Measurements from ENCODE around the gene MPRIP.

MPRIP gene

GRCh38 chr17:17201907-17202306 lies 159.7 kb downstream of the MPRIP start:
- DNase-seq (ENCODE audit: extremely low read depth, low read depth) = no peak
- TF ChIP-seq CTCF (IDR thresholded peaks at IDR 0.05; ENCODE audit: low read depth, low read length) = no peak

GRCh38 chr17:17203173-17203730 lies 161.0 kb downstream of the MPRIP start:
- TF ChIP-seq CTCF (IDR thresholded peaks at IDR 0.05; ENCODE audit: low read depth, low read length) = no peak
- DNase-seq (ENCODE audit: extremely low read depth, low read depth) = no peak

GRCh38 chr17:17204041-17204591 lies 161.9 kb downstream of the MPRIP start:
- no peak for TF ChIP-seq CTCF (IDR thresholded peaks at IDR 0.05; ENCODE audit: low read depth, low read length)
- no peak for DNase-seq (ENCODE audit: extremely low read depth, low read depth)

GRCh38 chr17:17204635-17205231 lies 162.5 kb downstream of the MPRIP start:
- DNase-seq (ENCODE audit: extremely low read depth, low read depth) = no peak

GRCh38 chr17:17205368-17206123 lies 163.3 kb downstream of the MPRIP start:
- DNase-seq (ENCODE audit: extremely low read depth, low read depth) = no peak
- TF ChIP-seq CTCF (IDR thresholded peaks at IDR 0.05; ENCODE audit: low read depth, low read length) = no peak

More at GRCh38 chr17:17204635-17205231, 162.5 kb downstream of the MPRIP start:
- no peak for TF ChIP-seq CTCF (IDR thresholded peaks at IDR 0.05; ENCODE audit: low read depth, low read length)

- TF ChIP-seq CTCF (IDR thresholded peaks at IDR 0.05; ENCODE audit: low read depth, low read length) = no peak
- peak; percentile 42 for DNase-seq (ENCODE audit: extremely low read depth, low read depth)
Observed at GRCh38 chr17:17206124-17206912, 164.1 kb downstream of the MPRIP start, which contains the start of gene PLD6. Gene PLD6, minus strand, starts transcription at chr17:17206333. Its CDS starts 47 bp downstream, at chr17:17206286.

All from AG09319 (cell line).